HG03439 (cell line): ENCODE measurements around the gene GLCE.

Experiments
- ATAC-seq: cut with Tn5 transposase; IDR thresholded peaks from one replicate; pipeline ENCODE4 v1.9.1; 2021; ENCODE audit warnings: mild to moderate bottlenecking, moderate library complexity; ENCODE audit not compliant: unreplicated experiment

The GLCE gene

DNA sequence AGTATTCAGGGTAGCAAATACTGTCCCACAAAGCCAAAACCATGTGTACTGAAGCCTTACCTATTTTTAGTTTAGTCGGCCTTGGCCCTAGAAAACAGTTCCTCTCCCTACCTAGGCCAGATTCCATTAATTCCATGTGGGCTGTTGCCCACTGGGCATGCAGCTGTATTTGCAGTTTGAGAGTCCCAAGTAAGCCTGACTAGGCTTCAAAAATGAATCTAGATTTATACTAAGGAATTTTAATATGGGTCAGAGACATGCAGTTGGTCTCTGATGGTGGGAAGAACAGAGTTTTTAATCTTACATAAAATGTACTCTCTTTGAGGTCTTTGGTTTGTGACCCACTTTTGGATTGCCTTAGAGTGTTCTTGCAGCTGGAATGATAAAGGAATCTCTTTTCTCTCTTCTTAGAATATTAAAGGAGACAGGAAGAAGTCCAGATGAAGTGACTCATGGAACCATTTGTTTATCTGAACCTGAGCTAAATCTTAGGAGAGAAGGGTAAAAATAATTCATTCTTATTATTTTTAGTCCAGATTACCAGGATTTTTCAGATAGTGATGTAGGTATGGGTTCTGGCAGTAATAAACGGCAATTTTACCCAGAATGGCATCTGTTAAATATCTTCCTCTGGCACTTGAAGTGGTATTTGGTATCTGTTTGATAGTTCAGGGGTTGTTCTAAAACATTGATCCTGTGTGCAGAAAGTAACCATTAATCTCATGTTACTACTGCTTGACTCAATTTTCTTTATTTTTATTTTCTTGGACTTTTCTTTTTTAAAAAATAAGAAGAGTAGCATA is 33.8 kb downstream of the GLCE start:
- ATAC-seq: no peak

DNA sequence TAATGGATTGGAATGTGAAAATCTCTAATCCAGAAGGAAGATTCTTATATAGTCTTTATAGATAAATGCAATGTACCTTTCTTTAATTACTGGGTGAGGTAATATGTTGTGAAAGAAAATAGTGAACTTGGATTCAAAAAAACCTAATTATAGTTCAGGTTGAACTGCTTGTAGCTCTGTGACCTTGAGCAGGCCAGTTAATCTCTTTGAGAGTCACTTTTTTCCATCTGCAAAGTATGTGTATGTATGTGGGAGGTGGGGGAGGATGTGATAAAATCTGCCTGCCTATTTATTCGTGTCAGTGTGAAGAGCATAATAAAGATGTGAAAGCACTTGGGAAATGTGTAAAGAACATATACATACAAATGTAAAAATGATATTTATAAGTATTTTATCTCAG is 34.4 kb downstream of the GLCE start:
- ATAC-seq: no peak

DNA sequence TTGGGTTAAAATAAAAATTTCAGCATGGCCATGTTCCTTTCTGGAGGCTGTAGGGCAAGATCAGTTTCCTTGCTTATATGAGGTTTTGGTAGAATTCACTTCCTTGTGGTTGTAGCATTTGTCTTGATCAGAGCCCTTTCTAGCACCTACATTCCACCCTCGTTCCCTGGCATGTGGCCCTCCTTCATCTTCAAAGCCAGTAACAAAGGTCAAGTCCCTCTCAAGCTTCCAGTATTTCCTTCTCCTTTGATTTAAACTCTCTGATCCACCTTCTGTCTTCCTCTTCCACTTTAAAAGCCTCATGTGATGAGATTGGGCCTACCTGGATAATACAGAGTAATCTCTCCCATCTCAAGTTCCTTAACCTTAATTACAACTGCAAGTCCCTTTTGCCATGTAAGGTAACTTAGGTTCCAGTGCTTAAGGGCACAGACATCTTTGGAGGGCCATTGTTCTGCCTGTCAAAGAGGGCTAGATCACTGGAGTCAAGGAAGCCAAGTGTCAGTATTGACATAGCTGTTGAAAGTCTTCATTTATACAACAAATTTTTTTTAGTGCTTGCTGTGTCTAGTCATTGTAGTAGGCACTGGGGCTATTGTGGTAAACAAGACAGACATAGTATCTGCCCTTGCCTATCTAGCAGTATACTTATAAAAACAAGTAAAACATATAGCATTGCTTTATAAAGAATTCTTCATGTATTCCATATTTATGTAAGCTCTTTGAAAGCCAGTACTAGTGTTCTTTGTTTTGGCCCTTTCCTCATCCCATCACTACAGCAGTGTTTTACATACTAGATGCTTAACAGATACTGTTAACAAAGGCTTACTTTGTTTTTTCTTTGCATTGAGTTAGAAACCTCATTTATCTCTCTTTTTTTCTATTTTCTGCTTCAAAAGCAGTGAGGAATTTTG is 40.7 kb downstream of the GLCE start:
- no peak for ATAC-seq

DNA sequence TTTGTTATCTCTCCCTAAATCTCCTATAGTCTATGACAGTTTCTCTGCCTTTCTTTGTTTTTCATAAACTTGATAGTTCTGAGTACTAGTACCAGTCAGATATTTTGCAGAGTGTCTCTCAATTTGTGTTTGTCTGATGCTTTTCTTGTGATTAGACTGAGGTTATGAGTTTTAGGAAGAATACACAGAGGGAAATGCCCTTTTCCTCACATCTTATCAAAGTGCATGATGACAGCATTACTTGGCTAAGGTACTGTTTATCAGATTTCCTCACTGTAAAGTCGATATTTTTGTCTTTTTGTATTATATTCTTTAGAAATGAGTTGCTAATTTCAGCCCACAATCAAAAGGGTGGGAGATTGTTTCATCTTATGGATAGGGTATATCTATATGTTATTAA is 45.6 kb downstream of the GLCE start:
- no peak for ATAC-seq

DNA sequence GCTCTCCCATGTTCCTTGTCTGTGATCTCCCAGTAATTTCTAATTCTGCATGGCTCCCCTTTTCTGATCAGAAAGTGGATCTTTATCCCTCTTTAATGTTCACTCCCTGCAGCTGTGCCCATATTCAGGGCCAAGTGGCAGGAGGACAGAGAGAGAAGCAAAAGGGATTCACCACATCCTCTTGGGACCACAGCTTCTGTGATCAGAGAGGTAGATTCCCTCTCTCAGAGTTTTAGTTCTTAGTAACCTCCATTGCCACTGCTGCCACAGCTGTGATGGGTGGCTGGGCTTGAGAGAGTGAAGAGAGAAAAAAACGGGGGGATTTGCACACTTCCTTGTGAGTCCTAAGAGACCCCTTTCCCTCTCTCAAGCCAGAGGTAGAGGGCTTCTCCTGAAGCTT is 49.2 kb downstream of the GLCE start:
- ATAC-seq: no peak

DNA sequence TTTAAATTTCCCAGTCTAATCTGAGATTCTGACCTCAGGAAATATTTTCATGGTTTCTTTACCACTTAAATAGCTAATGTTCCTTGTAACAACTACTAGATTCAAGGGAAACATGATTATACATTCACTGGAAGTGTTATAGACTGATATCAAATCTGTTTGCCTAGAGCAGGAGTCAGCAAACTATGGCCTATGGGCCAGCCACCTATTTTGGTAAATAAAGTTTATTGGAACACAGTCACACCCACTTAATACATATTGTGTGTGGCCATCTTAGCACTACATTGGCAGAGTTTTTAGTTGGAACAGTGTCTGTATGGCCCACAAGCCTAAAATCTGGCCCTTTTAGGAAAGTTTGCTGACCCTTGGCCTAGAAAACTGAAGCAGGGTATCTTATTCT is 50.1 kb downstream of the GLCE start:
- ATAC-seq: no peak

DNA sequence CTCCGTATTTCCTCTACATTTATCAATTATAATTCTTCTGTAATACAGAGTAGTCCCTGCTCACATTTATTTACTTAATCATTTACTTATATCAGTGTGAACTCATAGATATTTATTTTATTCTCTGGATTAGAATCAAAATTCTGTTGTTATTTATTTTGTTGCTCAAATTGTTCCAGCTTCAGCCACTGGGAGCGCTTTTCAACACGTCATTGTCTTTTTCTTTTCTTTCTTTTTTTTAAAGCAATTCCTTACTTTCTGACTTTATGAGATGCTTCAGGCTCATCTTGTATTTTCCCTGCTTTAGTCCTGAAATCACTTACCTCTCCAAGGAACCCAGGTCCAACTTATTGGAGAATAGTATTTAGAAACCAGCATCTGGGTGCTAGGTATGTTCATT is 53.4 kb downstream of the GLCE start:
- ATAC-seq: no peak

DNA sequence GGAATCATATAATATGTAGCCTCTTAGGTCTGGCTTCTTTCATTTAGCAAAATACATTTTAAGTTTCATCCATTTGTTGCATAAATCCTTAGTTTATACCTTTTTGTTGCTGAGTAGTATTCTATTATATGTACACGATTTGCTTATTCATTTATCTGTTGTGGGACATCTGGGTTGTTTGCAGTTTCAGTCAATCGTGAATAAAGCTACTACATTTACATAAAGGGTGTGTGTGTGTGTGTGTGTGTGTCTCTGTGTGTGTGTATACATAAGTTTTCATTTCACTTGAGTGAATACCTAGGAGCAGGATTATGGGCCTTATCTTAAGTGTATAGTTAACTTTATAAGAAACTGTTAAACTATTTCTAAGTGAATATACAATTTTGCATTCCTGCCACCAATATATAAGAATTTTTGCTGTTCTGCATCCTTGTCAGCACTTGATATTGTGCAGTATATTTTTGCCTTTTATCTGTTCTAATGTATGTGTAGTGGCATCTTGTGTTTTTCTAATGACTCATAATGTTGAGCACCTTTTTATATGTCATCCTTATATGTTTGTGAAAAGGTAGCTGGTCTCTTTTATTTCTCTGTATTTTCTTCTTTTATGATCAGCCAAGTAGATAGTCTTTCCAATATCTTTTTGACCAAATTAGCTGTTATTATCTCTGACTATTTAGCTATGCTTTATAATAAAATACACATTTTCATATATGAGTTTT is 55.0 kb downstream of the GLCE start:
- ATAC-seq: no peak

DNA sequence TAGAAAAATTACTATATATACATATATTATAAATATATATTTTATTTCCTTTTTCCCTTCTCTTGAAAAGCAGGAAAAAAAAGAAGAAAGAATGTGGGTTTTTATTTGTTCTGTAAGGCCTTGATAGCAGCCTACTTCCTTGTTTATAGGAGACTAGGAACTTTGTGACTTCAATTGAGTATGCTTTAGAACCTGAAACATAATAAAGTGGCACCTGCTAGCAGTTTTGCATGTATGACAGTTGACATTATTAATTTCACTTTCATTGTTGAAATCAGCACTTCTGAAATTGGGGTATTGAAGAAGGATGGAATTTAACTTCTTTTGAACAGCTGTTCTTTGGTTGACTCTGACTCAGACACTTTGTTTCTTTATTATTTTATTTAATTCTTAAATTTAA is 56.9 kb downstream of the GLCE start:
- no peak for ATAC-seq

DNA sequence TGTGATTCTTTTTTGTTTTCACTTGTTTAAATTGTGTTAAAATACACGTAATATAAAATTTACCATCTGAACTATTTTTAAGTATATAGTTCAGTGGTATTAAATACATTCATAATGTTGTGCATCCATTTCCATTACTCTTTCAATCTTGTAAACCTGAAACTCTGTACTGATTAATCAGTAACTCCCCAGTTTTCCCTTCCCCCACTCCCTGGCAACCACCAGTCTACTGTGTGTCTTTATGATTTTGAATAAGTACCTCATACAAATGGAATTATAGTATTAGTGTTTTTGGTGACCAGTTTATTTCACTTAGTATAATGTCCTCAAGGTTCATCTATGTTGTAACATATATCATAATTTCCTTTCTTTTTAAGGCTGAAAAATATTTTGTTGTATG is 59.3 kb downstream of the GLCE start:
- ATAC-seq: no peak

DNA sequence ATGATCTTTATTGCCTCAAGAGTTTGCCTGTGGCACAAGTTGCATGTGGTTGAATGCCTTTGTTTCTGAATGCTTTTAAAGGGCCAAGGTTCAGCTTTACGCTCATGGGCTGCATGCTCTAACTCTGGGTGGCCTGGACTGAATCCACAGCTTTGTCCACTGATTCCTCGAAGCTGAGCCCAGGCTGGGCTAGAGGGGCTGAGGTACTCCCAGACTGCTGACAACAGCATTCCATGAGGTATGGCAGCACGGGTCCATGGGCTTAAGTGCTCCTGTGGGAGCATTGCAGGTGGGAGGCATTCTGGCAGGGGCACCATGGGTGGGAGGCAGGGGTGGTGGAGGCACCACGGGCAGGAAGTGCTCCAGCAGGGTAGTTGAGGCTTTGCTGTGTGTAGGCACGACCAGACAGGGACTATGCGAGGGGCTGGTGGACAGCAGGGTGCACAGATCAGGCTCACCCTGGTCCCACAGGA is 61.6 kb downstream of the GLCE start:
- no peak for ATAC-seq

DNA sequence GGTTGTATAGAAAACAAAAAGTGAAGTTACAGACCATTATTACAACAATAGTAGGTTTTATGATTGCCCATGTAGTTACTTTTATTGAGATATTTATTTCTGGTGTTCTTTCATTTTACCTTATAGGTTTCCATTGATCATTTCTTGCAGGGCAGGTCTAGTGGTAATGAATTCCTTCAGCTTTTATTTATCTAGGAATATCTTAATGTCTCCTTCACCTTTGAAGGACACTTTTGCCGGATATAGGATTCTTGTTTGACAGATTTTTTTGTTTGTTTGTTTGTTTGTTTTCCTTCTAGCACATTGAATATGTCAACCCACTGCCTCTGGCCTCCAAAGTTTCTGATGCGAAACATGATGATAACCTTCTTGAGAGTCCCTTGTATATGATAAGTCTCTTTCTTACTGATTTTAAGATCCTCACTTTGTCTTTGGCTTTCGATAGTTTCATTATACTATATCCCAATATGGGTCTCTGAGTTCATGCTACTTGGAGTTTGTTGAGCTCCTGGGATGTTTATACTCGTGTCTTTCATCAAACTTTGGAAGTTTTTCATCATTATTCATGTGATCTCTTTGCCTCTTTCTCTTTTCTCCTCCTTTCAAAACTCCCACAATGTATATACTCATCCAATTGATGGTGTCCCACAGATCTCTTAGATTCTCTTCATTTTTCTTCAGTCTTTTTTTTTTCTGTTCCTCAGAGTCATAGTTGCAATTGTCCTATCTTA is 62.8 kb downstream of the GLCE start:
- ATAC-seq: no peak

DNA sequence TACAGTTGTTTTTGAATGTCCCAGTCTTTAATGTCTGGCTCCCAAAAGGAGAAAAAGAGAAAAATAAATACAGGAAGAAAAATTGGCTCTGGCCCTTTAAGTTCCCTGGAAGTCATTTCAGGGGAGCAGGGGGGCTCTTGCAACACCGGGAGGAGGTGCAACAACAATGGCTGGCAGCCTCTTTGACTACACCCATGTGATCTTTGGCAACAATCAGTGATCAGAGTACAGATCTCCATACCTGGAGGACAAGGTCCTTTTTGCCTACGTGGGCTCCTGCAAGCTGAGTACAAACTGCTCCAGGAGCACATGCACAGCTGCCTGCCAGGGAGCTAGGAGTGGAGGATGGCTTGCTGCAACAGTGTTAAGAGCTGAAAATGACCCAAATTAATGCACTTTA is 63.9 kb downstream of the GLCE start:
- no peak for ATAC-seq

DNA sequence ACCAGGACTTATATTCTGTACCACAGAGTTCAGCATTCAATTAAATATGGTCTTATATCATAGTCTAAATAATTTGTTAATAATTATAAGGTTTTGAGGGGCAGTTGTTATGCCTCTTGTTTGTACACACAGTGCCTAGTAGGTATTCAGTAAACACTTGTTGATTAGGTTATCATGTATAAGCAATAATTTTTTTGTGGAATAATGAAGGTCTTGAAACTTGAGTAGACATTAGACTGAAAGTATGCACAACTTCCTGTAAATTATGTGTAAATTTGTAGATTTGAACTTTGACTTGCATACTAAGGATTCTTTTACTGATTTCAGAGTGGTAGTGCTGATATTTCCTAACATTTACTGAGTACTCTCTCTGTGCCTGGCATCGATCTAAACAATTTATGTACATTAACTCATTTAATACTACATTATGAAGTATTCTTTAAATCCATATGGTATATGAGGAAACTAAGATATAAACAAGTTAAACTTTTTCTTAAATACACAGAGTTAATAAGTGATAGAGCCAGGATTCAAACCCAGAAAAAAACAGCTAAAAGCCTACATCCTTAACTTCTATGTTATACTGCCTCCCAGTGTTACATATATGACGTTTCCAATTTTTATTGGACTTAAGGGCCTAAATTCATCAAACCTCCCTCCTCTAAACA is 65.1 kb downstream of the GLCE start:
- no peak for ATAC-seq

DNA sequence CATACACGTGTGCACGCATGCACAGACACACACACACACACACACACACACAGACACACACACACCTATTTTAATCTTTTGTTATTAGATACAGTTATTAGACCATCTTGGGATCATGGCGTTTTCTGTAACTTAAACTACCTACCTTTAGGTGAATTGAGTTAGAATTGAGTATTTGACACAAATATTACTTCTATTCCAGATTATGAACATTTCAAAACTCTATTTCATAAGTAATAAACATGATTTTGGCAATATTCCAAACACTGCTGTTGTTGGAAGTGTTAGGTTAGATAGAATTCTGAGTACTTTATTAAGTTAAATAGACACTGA is 65.6 kb downstream of the GLCE start:
- no peak for ATAC-seq

DNA sequence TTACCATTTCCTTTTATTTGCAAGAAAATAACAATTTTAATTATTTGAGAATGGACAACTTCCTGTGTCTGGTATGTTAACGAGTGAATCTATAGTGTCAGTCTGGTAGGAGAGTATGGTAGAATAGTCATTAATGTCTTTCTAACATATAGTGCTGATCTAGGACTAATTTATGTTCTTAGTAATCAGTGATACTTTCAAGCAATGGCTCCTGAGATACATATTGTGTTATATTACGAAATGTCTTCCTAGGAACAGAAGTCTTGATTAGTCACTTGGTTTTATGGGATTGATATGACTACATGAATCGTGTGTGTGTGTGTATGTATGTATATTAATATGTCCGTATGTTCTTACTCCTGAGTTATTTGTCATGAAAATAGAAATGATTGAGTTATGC is 71.7 kb downstream of the GLCE start:
- ATAC-seq: no peak

DNA sequence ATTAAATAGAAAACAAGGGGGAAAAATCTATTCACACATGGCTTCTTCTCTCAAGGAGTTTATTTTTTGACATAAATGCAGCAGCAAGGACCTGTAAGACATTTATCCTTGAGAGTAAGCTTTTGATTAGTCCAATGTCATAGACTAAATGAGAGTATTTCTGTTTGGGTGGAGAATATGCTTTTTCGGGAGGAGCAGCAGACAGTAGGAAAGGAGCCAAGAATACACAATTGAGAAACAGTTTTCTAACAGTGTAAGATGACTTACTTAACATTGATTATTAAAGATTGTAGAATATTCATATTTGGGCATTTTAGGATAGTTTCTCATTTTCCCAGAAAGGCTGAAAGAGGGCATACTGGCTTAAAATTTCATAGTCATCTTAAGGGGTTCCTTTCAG is 72.3 kb downstream of the GLCE start:
- ATAC-seq: no peak

DNA sequence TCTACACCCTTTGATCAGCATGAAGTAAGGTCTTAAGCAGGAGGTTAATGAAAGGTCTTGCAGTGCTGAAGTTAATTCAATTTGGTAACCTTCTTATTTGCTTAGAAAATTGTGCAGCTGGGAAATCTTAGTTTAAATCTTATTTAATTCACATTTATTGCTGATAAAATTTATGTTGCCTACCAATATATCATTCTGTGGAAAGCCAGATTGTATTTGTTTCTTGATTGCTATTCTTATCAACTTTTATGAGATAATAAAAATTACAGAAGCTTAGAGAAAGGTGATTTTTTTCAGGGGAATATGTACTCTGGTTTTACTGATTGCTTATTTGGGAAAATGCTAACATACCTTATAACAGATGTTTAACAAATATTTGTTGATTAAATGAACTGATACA is 74.2 kb downstream of the GLCE start:
- no peak for ATAC-seq

DNA sequence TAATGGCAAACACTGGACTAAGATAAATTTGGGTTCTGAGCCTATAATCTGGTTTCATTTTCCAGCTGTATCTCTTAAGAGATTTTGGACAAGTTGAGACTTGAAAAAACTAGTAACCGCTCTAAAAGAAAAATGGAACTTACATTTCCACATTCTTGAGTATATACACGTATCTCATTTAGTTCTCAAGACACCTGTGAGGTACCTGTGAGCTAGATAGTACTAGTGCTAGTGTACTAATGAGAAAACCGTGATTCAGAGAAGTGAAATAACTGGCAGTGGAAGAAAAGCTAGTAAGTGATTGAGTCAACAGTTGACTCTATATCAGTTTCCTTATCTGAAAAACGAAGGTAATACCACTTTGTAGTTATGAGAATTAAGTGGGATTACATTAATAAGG is 76.1 kb downstream of the GLCE start:
- no peak for ATAC-seq

DNA sequence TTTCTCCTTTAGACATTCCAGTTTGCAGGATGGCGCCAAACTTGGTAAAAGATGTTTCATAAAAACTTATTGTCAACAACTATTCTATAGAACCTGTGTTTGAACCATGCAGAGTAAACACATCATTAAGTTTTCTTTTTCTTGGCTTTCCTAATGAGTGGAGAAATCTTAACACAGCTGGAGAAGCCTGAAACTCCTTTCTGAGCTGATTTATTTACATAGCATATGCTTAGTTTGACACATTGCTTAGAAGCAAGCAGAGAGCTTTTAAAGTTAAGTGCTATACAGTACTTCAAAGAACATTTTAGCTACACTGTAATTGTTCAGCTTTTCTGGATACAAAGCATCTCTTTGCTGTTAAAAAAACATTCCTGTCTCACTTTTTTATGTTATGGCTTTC is 77.3 kb downstream of the GLCE start:
- no peak for ATAC-seq
